Hepatocyte (in vitro differentiated cells): Measurements from ENCODE around the gene WDFY4.

Experiments
- CTCF ChIP-seq: fragments of 200-600 bp; sonication (generic); IDR thresholded peaks from 2 replicates; pipeline ENCODE4 v1.5.1; 2016; ENCODE audit warnings: antibody characterized with exemption, mild to moderate bottlenecking; ENCODE audit not compliant: poor library complexity
- EZH2 ChIP-seq: fragments of 200-600 bp; sonication (generic); IDR thresholded peaks from 2 replicates; pipeline ENCODE4 v1.6.1; 2016; ENCODE audit warnings: antibody characterized with exemption, mild to moderate bottlenecking, borderline replicate concordance
- EZH2phosphoT487 ChIP-seq: fragments of 200-600 bp; sonication (generic); IDR thresholded peaks from one replicate; pipeline ENCODE4 v1.6.1; 2018; ENCODE audit warnings: antibody characterized with exemption, mild to moderate bottlenecking, low read depth, moderate library complexity; ENCODE audit not compliant: unreplicated experiment, severe bottlenecking

DNA sequence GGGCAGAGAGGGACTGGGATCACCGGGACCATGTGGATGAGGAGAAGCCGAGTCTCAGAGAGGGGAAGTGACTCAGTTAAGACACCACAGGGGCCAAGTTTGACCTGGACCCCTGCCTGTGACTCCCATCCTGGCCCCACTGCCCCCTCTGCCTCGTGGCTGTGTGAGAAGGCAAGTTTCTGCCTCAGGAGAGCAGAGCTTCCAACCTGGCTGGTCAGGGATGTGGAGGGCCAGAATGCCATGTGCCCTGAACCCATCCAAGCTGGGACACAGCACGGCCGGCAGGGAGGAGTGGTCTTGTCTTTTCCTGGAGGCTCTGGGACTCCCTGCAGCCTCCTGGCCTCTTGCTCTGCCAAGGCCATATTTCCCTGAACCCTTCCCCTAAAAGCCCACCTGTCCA lies 19.5 kb downstream of the WDFY4 start:
- TF ChIP-seq EZH2phosphoT487 (no peak), CTCF (no peak), EZH2 (no peak)
